Measurements from ENCODE around the gene ATF7IP2. TPM values are rescaled to one million over a fixed set of nuclear protein-coding genes. Genes with fewer than 3 reads are reported as not detected.

ATF7IP2 gene
- total RNA-seq, 2 experiments from 2014 or later: 21.8 to 23.6 TPM

GRCh38 chr16:10529895-10530669, 144.2 kb downstream of the ATF7IP2 start:
- ChIA-PET POLR2A (no interaction called here), CTCF (interaction anchor here (0.7 to 1.6 kb wide), 3 partner anchors 9 to 207 kb away, joined by 3 to 5 read pairs (median 5); no protein-coding TSS in a partner anchor)
- Mint-ChIP-seq H3K36me3 (ENCODE audit: low read depth) (no peaks in the 10 kb centered on the region), H3K27me3 (peaks cover 1% of the 10 kb centered on the region), H3K27ac (no peak overlapping the region), H3K4me3 (no peak overlapping the region), H3K4me1 (peaks cover 2% of the 10 kb centered on the region), H3K9me3 (no peaks in the 10 kb centered on the region)
- no peak for DNase-seq

- POLR2A ChIA-PET: no interaction called here
- H3K27ac Mint-ChIP-seq: no peak overlapping the region
- peaks cover 1% of the 10 kb centered on the region for H3K27me3 Mint-ChIP-seq
These were observed 144.8 kb downstream of the ATF7IP2 start for GRCh38 chr16:10530685-10531084.

GRCh38 chr16:10531582-10531981, 145.7 kb downstream of the ATF7IP2 start:
- CTCF ChIA-PET: no interaction called here
- H3K9me3 Mint-ChIP-seq: no peaks in the 10 kb centered on the region
- peaks cover 1% of the 10 kb centered on the region for H3K27me3 Mint-ChIP-seq
- DNase-seq: no peak
- POLR2A ChIA-PET: no interaction called here
- H3K36me3 Mint-ChIP-seq (ENCODE audit: low read depth): no peaks in the 10 kb centered on the region
- no peak overlapping the region for H3K27ac Mint-ChIP-seq
- H3K4me3 Mint-ChIP-seq: no peak overlapping the region
- peaks cover 2% of the 10 kb centered on the region for H3K4me1 Mint-ChIP-seq

More at GRCh38 chr16:10530685-10531084, 144.8 kb downstream of the ATF7IP2 start:
- Mint-ChIP-seq H3K4me3 (no peak overlapping the region), H3K36me3 (ENCODE audit: low read depth) (no peaks in the 10 kb centered on the region), H3K4me1 (peaks cover 2% of the 10 kb centered on the region), H3K9me3 (no peaks in the 10 kb centered on the region)
- DNase-seq: no peak
- CTCF ChIA-PET: interaction anchor here (1.1 to 1.6 kb wide), 2 partner anchors 10 to 16 kb away, joined by 3 to 5 read pairs; no protein-coding TSS in a partner anchor

Other genes with a start within 250 kb of the ATF7IP2 start
- gene GRIN2A, start 203.6 kb upstream of the ATF7IP2 start, total RNA-seq: not detected
- not detected for gene EMP2, start 194.5 kb downstream of the ATF7IP2 start, total RNA-seq